GM20000 (cell line): Measurements from ENCODE around the gene PCGF5.
"Not testable (repeated sequence)": the region's sequence is repeated elsewhere in the genome, so short reads cannot be mapped to it uniquely, and the experiment has no call there.

ENCODE experiments used
- DNase-seq: peaks from one replicate; pipeline ENCODE4 v3.0.0; 2012; ENCODE audit warnings: low spot score
- TF ChIP-seq, protein P1 (sequence below): IDR thresholded peaks from 2 replicates; pipeline ENCODE4 v1.5.1; 2012; ENCODE audit warnings: mild to moderate bottlenecking, control low read depth; ENCODE audit errors: extremely low read depth, missing control alignments

PCGF5 gene

GRCh38 chr10:91299999-91300575, 79.6 kb downstream of the PCGF5 start:
- DNase-seq: no peak
- TF ChIP-seq, protein P1, sequence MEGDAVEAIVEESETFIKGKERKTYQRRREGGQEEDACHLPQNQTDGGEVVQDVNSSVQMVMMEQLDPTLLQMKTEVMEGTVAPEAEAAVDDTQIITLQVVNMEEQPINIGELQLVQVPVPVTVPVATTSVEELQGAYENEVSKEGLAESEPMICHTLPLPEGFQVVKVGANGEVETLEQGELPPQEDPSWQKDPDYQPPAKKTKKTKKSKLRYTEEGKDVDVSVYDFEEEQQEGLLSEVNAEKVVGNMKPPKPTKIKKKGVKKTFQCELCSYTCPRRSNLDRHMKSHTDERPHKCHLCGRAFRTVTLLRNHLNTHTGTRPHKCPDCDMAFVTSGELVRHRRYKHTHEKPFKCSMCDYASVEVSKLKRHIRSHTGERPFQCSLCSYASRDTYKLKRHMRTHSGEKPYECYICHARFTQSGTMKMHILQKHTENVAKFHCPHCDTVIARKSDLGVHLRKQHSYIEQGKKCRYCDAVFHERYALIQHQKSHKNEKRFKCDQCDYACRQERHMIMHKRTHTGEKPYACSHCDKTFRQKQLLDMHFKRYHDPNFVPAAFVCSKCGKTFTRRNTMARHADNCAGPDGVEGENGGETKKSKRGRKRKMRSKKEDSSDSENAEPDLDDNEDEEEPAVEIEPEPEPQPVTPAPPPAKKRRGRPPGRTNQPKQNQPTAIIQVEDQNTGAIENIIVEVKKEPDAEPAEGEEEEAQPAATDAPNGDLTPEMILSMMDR: no peak

GRCh38 chr10:91302946-91303345, 82.5 kb downstream of the PCGF5 start:
- DNase-seq: not testable (repeated sequence)

- not testable (repeated sequence) for DNase-seq
Measured at GRCh38 chr10:91305979-91306378, 85.5 kb downstream of the PCGF5 start.

- peak; percentile 39 for DNase-seq
- TF ChIP-seq, protein P1: no peak
Measured at GRCh38 chr10:91307489-91307888, 87.0 kb downstream of the PCGF5 start.

DNA sequence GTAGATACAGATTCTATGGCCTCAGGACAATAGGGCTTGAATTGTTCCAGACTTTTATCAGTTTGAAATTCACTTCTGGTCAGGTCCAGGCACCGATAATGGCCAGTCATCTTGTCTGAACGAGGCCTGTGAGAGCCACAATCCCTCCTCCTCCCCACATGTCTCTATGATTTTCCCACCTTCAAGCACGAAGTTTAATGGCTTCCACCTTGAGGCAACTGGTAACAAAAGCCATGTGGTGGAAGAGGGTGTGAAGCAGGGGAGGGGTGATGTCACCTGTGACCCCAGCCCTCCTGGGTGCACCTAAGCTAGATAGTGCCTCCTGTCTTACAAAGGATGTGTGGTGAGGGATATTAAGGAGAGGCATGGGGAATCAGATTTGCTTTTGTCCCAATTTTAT, 89.2 kb downstream of the PCGF5 start:
- TF ChIP-seq, protein P1: no peak
- DNase-seq: no peak

GRCh38 chr10:91311601-91312381, 91.3 kb downstream of the PCGF5 start:
- no peak for DNase-seq
- TF ChIP-seq, protein P1: no peak

DNA sequence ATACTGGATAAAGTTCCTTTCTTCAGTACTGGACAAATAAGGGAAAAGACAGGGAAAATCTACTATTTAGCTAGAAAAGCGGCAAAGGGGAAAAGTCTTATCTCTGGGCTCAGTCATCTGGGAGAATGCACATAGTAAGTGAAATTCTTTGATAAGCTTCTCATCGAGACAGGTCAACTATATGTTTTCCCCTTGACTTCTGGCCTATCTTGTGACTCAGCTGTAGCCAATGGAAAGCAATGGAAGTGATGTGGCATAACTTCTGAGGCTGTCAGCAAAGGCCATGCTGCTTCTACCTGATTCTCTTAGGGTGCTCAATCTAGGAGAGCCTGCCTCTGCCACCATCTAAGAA, 91.9 kb downstream of the PCGF5 start:
- TF ChIP-seq, protein P1: no peak
- no peak for DNase-seq

DNA sequence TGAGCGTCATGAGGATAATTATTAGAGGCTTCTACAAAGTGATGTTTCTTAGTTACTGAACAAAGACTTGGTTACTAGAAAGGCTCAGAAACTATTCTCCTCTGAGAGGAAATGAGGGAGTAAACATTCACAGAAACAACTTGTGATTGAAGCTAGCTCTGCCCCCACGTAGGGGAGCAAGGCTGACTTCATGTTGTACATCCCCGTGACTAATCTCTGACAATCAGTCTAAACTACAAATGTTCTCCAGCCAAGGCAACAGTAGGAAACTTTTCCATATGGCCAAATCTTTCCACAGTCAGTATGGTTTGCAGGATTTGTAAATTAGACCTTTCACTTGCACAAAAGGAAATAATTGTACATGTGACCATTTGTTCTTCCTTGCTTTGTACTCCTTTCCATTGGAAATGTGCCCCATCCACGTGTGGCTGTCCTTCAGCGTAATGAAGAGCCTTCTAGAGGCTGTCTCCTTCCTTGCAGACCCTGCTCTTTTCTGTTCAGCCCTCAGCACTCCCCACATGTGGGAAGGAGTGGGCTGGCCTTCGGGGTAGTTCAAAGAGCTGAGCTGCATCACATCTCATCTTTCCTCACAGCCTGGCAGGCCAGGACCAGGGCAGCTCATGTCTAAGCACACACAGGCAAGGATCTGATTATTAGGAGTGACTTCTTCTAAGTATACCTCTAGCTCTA, 93.5 kb downstream of the PCGF5 start:
- TF ChIP-seq, protein P1: no peak

More for the DNA sequence above, 93.5 kb downstream of the PCGF5 start:
- peak; percentile 33 for DNase-seq
